HEK293 (cell line): ENCODE results near the gene MAFF.

ENCODE experiments used
- CTCF ChIA-PET: fragments of 350-600 bp; formaldehyde crosslinking; extraction: SDS; loops from one replicate; lab custom pipeline; 2021; ENCODE audit warnings: antibody characterized with exemption; lab: Yijun Ruan, JAX
- POLR2A ChIA-PET: fragments of 300-600 bp; formaldehyde crosslinking; extraction: SDS; loops from one replicate; lab custom pipeline; 2020; ENCODE audit warnings: antibody characterized with exemption, inconsistent platforms; lab: Yijun Ruan, JAX
- H3K27ac ChIP-seq: fragments of 200-500 bp; sonication (Bioruptor generic); 2 replicates; pipeline ENCODE4 v1.5.1; 2014; ENCODE audit warnings: low read depth, low read length, control low read depth, inconsistent platforms; ENCODE audit errors: extremely low read depth
- H3K36me3 ChIP-seq, 2 experiments: fragments of 200-500 bp in 1 of 2; sonication (Bioruptor generic) in 1 of 2; 1 replicate in 1 of 2; 2 replicates in 1 of 2; pipeline ENCODE4 v1.5.1; 2014 to 2017; ENCODE audit warnings: inconsistent platforms in 2 of 2, low read length in 2 of 2; ENCODE audit not compliant: control insufficient read depth in 2 of 2, insufficient read depth in 1 of 2
- H3K4me1 ChIP-seq: fragments of 200-500 bp; sonication (Bioruptor generic); 2 replicates; pipeline ENCODE4 v1.5.1; 2014; ENCODE audit warnings: mild to moderate bottlenecking, low read length, inconsistent platforms; ENCODE audit not compliant: control insufficient read depth, insufficient read depth
- H3K4me3 ChIP-seq: 2 replicates; pipeline ENCODE4 v1.5.1; 2011; ENCODE audit warnings: low read depth, mild to moderate bottlenecking, control low read depth, low read length, moderate library complexity
- H3K9me3 ChIP-seq: fragments of 200-500 bp; sonication (Bioruptor generic); 2 replicates; pipeline ENCODE4 v1.5.1; 2014; ENCODE audit warnings: low read depth, low read length, inconsistent platforms; ENCODE audit not compliant: control insufficient read depth, insufficient read depth
- EGR2 ChIP-seq: fragments of 450-650 bp; formaldehyde crosslinking; IDR thresholded peaks from 2 replicates; pipeline ENCODE4 v1.5.1; 2016; ENCODE audit warnings: low read depth, missing biosample characterization, missing genetic modification characterization
- HIC1 ChIP-seq: fragments of 450-650 bp; formaldehyde crosslinking; IDR thresholded peaks from 2 replicates; pipeline ENCODE4 v1.5.1; 2016; ENCODE audit warnings: missing biosample characterization, missing genetic modification characterization
- IKZF3 ChIP-seq: fragments of 450-650 bp; IDR thresholded peaks from 2 replicates; pipeline ENCODE4 v1.5.0; 2018; ENCODE audit warnings: missing biosample characterization, mild to moderate bottlenecking, missing genetic modification characterization, moderate library complexity
- MEIS1 ChIP-seq: sonication (generic); formaldehyde crosslinking; IDR thresholded peaks from 2 replicates; pipeline ENCODE4 v1.8.1; 2022; ENCODE audit warnings: missing genetic modification reagents, mild to moderate bottlenecking, borderline replicate concordance
- SALL2 ChIP-seq: fragments of 450-650 bp; formaldehyde crosslinking; IDR thresholded peaks from 2 replicates; pipeline ENCODE4 v1.5.0; 2017; ENCODE audit warnings: missing biosample characterization, mild to moderate bottlenecking, missing genetic modification characterization, borderline replicate concordance
- SCRT2 ChIP-seq: fragments of 450-650 bp; formaldehyde crosslinking; IDR thresholded peaks from 2 replicates; pipeline ENCODE4 v1.5.1; 2016; ENCODE audit warnings: missing biosample characterization, missing genetic modification characterization
- WT1 ChIP-seq: fragments of 450-650 bp; formaldehyde crosslinking; IDR thresholded peaks from 2 replicates; pipeline ENCODE4 v1.5.1; 2016; ENCODE audit warnings: missing biosample characterization, missing genetic modification characterization
- ZFHX2 ChIP-seq: fragments of 450-650 bp; formaldehyde crosslinking; conservative IDR thresholded peaks from 2 replicates; pipeline ENCODE4 v1.5.1; 2016; ENCODE audit warnings: missing biosample characterization, missing genetic modification characterization
- ZNF140 ChIP-seq: fragments of 450-650 bp; formaldehyde crosslinking; IDR thresholded peaks from 2 replicates; pipeline ENCODE4 v1.5.1; 2016; ENCODE audit warnings: missing biosample characterization, missing genetic modification characterization
- ZNF24 ChIP-seq: fragments of 450-650 bp; formaldehyde crosslinking; IDR thresholded peaks from 2 replicates; pipeline ENCODE4 v1.5.1; 2016; ENCODE audit warnings: missing biosample characterization, missing genetic modification characterization
- ZNF391 ChIP-seq: fragments of 450-650 bp; formaldehyde crosslinking; IDR thresholded peaks from 2 replicates; pipeline ENCODE4 v1.5.1; 2016; ENCODE audit warnings: low read depth, missing biosample characterization, missing genetic modification characterization, borderline replicate concordance
- ZNF48 ChIP-seq: fragments of 450-650 bp; formaldehyde crosslinking; IDR thresholded peaks from 2 replicates; pipeline ENCODE4 v1.5.1; 2016; ENCODE audit warnings: missing biosample characterization, missing genetic modification characterization
- ZNF513 ChIP-seq: fragments of 450-650 bp; IDR thresholded peaks from 2 replicates; pipeline ENCODE4 v1.5.1; 2018; ENCODE audit warnings: missing biosample characterization, missing genetic modification characterization
- ZNF692 ChIP-seq: fragments of 450-650 bp; formaldehyde crosslinking; IDR thresholded peaks from 2 replicates; pipeline ENCODE4 v1.5.1; 2016; ENCODE audit warnings: missing biosample characterization, missing genetic modification characterization
- ZNF792 ChIP-seq: fragments of 450-650 bp; formaldehyde crosslinking; IDR thresholded peaks from 2 replicates; pipeline ENCODE4 v1.5.1; 2016; ENCODE audit warnings: missing biosample characterization, missing genetic modification characterization
- ZSCAN5A ChIP-seq: fragments of 450-650 bp; formaldehyde crosslinking; IDR thresholded peaks from 2 replicates; pipeline ENCODE4 v1.5.1; 2016; ENCODE audit warnings: missing biosample characterization, missing genetic modification characterization

Gene MAFF

GRCh38 chr22:38213319-38213989, 11.7 kb downstream of the MAFF start:
- ChIA-PET POLR2A (no interaction called here), CTCF (no interaction called here)
- H3K9me3 ChIP-seq: no peaks in the 10 kb centered on the region
- H3K4me1 ChIP-seq: no peaks in the 10 kb centered on the region
- H3K27ac ChIP-seq: no peak overlapping the region
- TF ChIP-seq SCRT2 (no peak), ZNF792 (tag by site-specific recombination) (no peak), IKZF3 (no peak), ZNF140 (tag by site-specific recombination) (no peak), ZNF24 (no peak), EGR2 (peak; percentile 26; the same call in 1 of the 2 replicates), ZNF391 (tag by site-specific recombination) (no peak), ZSCAN5A (tag by site-specific recombination) (no peak)
- H3K36me3 ChIP-seq: no peaks in the 10 kb centered on the region
- H3K4me3 ChIP-seq: no peak overlapping the region

GRCh38 chr22:38213990-38214301, 12.2 kb downstream of the MAFF start:
- Histone ChIP-seq H3K27ac (no peak overlapping the region), H3K4me1 (no peaks in the 10 kb centered on the region), H3K9me3 (no peaks in the 10 kb centered on the region), H3K4me3 (no peak overlapping the region), H3K36me3 (no peaks in the 10 kb centered on the region)
- POLR2A ChIA-PET: no interaction called here
- CTCF ChIA-PET: no interaction called here
- TF ChIP-seq SALL2 (tag by site-specific recombination): no peak
- TF ChIP-seq HIC1 (tag by site-specific recombination): no peak
- no peak for TF ChIP-seq ZNF48 (tag by site-specific recombination)
- TF ChIP-seq ZFHX2 (tag by site-specific recombination): no peak
- TF ChIP-seq WT1 (tag by site-specific recombination): no peak
- TF ChIP-seq ZNF513 (tag by site-specific recombination): no peak
- no peak for TF ChIP-seq MEIS1 (CRISPR knock-in tag)
- no peak for TF ChIP-seq ZNF692 (tag by site-specific recombination)
